ENCODE results near the gene SOX11.
"Not testable (repeated sequence)": the region's sequence is repeated elsewhere in the genome, so short reads cannot be mapped to it uniquely, and the experiment has no call there.

SOX11 gene

DNA sequence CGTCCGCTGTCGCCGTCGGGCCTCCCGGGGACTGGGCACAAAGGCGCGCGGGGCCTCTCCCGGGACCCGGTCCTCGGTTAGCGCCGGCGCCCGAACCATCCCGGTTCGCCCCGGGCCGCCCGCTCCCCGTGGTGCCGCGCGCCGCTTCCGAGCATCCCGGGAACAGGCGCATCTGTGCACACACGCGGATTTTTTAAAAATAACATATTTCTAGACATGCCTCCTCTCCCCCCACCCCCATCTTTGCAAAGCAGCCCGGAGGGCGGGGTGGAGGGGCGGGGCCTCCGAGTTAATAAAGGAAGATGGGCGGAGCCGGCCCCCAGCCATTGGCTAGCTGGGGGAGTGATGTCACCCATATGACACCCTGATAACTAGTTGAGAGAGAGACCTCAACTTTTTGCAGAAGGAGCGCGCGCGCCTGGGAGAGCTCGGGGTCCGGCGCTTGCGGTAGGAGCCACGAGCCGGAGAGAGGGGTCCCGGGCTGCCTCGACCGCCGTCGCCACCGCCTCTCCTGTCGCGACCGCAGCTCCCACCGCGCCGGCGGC is at the start of gene SOX11:
Gene SOX11, plus strand, starts transcription at position 400 of the 545 bp plus-strand sequence. CDS start 338 bp downstream, outside the sequence.
- DNase-seq: peak; percentile 91

DNA sequence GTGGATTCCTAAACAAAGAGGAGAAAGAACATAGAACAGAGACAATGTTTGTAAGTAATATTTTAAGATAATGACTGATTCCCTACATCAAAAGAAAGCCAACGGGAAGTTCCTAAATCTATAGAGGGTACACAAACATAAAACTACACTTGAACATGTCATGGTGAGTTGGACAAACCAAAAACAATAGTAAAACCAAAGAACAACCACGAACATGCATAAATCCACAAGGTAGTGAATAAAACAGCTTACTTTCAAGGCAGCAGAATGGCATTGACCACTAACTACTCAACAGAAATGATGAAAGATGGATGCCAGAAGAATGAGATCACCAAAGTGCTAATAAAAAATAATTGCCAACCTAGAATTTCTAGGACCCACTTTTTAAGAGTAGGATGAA is 39.5 kb upstream of the SOX11 start:
- DNase-seq: not testable (repeated sequence)

DNA sequence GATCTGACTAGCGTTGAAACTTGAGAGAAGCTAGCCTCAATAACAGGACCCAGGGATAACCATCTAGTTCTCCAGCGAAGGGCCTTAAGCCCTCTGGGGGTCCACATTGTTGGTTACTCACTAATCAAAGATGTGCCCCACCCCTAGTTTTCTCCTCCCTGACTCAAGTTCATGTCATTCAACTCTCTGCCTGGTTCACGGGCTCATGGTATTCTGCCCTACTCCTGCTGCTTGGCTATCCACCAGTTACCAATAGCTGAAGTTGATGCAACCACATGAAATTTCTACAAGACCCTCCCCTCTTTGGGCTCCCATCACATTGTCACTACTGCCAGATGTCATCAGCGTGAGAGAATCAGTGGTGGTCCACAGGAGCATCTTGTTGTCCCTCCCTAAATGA is 38.4 kb upstream of the SOX11 start:
- DNase-seq: not testable (repeated sequence)

DNA sequence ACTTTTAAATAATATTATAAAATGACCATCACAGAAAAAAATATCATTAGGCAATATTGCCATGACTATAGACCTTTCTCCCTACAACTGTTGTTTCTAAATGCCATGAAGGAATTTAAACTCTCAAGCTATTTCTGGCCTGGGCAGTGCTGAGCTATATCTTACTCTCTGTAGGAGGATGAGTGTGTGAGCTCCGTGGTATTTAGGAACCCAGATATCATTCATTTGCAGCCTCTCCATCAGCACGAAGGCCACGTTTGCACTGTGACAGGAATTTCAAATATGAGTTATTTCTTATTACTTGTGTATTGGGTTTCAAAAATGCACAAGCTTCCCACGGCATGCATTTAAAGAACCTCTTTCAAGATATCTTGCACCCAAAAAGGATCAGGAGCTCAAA is 35.0 kb upstream of the SOX11 start:
- DNase-seq: no peak

DNA sequence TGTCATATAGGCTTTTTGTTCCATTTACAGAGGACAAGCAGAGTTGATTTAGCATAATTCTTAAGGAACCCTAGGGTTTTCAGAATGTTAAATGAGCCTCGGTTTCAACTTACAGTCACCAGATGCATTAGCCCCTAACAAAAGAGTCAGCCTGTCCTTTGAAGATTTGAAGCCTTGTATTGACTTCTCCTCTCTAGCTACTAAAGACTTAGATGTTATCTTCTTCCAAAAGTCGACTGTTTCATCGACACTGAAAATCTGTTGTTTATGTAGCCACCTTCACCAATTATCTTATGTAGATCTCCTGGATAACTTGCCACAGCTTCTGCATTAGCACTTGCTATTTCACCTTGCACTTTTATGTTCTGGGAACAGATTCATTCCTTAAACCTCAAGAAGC is 31.6 kb upstream of the SOX11 start:
- DNase-seq: no peak

DNA sequence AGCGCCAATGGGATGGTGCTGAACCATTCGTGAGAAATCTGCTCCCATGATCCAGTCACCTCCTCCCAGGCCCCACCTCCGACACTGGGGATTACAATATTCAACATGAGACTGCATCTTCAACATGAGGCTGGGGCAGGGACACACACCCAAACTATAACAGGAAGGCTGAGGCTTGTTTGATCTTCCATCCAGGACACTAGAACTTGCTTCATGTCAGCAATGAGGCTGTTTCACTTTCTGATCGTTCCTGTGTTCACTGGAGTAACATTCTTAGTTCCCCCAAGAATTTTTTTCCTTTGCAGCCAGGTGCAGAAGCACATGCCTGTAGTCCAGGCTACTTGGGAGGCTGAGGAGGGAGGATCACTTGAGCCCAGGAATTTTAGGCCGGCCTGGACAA is 30.8 kb upstream of the SOX11 start:
- DNase-seq: no peak

DNA sequence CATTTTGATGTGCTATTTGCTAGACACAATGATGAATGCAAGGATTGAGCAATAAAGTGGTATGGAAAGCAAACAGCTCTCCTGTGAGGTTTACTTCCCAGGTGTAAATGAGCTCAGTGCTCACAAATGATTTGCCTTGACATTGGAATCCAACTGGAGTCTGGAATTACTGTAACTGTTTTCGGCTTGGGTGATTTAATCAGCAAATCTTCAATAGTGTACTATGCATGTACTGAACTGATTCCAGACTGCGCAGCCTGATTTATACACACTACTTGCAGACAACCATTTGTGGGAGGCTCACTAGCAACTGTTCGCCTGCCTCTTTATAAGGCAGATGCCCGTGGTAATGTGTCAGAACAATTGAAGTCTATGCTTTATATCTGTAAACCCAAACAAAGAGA is 27.9 kb upstream of the SOX11 start:
- DNase-seq: no peak

DNA sequence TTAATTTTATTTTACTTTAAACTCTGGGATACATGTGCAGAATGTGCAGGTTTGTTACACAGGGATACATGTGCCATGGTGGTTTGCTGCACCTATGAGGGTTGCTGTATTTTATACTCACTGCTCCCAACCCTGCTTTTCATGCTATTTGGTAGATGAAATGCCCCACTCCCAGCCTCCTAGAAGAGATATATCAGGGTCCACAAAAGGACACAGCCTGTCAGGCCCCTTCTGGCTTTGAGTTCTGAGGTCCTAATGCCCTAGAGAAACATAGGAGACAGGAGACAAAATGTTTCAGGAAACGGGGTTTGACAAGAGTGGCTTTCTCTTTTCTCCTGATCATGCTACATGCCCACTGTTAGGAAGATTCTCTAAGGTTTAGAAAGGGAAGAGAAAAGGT is 27.1 kb upstream of the SOX11 start:
- DNase-seq: no peak

DNA sequence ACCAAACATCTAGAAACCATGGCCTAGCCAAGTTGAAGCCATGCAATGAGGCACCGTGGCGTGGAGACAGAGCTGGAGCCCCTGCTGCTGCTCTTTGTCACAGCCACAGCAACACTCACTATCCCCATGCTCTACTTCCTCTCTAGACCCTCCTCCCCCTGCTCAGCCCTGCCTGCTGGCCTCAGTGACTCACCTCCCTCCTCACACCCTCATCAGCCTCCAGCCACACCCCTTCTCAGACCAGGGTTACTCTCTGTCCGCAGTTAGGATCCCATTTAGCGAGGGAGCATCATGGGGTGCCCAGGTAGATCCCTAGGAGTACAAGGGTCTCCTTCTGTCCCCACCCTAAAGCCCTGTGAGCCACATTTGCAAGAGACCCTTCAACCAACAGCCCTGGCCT is 25.4 kb upstream of the SOX11 start:
- DNase-seq: no peak

DNA sequence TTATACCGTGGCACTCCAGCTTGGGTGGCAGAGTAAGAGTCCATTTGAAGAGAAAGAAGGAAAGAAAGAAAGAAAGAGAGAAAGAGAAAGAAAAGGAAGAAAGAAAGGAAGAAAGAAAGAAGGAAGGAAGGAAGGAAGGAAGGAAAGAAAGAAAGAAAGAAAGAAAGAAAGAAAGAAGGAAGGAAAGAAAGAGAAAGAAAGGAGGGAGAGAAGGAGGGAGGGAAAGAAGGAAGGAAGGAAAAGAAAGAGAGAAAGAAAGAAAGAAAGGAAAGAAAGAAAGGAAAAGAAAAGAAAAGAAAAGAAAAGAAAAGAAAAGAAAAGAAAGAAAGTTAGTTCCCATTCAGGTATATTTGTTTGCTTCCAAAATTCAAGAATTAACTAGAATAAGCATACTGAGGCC is 24.5 kb upstream of the SOX11 start:
- DNase-seq: not testable (repeated sequence)

DNA sequence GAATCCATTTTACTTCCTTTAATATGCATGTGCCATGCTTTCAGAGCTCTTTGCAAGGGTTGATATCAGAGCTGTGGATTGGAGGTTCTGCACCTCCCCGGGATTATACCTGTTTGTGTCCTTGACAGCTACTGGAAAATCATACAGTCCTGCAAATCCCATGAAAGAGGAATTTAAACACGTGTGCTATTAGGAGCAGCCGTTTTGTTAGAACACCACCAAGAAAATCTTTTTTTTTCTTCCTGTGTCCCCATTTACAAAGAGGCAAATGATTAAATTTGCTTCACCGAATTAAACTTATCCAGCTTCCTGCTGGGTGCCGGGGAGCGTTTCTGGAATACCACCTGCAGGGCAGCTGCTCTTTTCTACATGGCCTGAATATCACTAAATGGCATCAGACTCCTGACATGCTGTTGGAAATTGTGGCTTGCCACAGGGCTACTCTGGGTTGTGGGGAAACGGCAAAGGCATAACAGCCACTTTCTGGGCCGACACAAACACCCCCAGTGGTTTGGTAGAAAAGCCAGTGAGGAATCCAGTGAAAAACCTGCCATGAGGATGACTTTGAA is 23.4 kb upstream of the SOX11 start:
- DNase-seq: no peak

DNA sequence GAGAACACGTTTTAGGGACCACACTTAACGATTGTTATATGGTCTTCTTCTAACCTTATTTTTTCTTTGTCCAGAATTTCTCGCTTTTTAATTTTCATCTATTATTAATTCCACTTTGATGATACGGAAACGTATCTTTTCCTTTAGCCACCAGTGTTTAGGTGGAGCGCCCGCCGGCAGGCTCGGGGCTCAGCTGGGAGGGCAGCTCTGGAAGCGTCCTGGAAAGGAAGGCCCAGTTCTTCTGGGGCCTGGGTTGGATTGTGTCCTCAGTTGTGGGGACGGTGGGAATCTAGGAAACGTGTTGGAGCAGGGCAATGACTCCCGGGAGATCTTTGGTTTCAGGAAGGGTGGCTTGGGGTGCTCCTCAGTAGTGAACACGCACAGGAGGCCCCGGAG is 19.4 kb upstream of the SOX11 start:
- no peak for DNase-seq

DNA sequence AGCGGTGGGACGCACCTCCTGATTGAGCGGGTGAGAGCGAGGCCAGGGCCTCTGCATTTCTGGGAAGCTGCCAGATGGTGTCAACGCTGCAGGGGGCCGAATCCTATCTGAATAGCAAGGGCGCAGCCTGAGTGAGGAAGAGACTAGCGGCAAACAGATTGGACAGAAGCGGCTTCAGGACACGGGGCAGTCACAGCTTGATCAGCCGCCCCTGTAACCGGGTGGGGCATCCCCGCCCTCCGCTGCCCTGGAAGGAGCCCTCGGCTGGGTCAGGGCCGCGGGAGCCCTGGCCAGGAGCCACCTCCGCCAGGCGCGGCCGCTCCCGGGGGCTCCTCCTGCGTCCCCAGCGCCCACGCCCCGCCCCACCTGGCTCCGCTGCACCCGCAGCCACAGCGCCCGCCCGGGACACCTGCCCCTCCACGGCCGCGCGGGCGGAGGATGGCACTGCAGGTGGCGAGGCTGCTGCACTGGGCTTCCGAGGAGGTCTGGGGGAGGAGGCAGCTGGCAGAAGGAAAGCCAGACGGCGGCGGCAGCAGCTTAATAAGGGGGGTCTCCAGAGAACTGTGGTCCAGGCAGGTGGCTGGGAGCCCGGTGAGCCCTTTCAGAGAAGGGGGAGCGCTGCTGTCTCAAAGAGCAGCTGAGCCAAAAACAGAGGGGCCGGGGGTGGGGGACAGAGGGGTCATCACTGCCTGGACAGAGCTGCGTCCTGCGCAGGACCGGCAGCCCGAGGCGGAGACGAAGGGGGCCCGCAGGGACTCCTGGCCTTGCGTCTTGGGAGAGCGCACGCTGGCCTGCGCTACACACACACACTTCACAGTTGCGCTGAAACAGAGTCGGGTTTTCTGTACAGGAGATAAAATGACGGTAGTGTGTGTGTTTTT is 18.8 kb upstream of the SOX11 start:
- no peak for DNase-seq

DNA sequence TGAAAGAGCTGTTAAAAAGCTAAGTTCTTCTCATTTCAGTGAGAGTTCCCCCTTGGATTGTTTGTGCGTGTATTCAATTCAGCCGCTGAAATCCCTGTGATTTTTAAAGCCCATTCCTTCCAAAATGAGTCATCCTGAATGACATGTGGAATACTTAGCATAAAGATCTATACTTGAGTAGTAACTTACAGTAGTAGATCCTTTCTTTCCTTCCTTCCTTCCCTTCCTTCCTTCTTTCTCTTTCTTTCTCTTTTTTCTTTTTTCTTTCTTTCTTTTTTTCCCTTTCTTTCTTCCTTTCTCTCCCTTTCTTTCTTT is 18.2 kb upstream of the SOX11 start:
- no peak for DNase-seq

DNA sequence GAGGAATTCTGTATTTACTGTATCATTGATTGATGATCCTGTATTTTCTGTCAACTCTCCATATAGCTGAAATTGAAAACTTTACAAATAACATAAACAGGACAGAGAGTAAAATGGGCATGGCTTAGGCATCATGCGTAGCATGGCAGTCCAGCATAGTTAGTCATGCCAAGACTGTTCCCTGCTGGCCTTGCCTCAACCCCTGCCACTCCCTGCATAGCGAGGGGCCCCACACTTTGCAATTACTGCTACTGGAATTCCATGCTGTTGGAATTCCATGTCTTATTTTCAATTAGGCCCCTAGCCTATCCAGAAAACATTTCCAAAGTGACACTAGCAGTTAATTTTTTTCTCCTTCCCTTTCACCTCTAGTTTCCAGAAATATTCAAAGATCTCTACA is 15.1 kb upstream of the SOX11 start:
- no peak for DNase-seq

DNA sequence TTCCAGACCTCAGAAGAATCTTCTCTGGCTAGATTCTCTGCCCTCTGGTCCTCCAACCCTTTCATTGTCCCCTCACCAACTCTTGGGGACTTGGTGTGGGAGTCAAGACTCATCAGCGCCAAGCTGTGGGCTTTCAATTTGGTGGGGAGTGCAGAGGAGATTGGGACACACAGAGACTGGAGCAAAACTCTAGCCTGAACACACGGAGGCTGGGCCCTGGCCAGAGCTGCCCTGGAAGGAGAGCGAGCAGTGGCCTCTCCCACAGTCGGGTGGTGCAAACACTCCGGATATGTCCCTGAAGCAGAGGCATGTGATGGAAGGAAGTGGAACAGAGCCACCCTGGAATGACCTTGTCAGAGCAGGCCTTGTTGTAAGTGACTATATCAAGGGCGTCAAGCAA is 8.7 kb upstream of the SOX11 start:
- no peak for DNase-seq

DNA sequence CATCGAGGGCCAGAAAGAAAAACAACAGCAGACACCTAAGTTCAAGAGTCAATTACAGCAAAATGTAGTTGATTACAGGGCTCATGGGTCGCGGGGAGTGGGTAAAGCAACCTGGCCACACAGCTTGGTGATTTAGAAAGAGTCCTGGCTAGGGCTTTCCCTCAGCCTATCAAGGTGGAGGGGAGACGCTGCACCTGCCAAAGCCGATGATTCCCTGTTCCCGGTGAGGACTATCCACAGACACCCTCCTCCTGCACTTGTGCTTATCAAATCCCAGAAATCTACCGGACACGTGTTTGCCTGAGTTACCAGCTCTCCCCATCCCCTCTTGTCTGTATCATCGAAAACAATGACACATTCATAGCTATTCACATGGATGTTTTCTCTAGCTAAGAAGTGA is 7.0 kb upstream of the SOX11 start:
- DNase-seq: no peak

DNA sequence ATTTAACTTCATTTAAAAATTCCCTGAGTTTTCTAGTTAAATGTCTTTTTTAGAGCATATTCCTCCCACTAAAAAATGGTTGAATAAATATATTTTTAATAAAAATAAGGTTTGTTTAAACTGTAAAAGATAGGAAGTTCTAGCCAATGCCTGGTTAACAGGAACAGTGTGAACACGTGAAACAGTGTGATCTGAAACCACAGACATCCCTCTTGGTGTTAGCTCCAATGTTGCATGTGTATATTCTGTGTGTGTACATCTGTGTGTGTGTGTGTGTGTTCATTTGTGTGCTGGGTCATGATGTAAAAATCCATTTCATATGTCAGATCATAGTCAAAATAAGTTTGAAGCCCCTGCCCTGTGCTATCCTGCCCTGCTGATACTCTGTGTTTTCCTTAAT is 6.1 kb upstream of the SOX11 start:
- DNase-seq: no peak

DNA sequence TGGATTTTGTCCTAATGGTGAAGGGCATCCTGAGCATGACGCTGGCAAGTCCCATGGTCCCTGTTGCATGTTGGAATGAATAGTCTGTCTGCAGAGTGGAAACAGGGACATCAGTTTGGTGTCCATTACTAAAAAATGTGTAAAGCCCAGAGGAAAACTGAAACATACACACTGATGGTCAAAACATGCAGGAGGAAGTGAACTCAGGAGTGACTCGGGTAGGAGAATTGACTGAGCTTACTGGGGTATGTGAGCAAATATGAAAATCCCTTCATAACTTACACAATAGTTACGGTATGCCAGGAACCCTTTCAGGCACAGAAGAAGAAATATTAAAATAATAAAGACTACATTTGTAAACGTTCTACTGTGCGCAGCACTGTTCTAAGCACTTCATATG is 5.6 kb upstream of the SOX11 start:
- DNase-seq: no peak

DNA sequence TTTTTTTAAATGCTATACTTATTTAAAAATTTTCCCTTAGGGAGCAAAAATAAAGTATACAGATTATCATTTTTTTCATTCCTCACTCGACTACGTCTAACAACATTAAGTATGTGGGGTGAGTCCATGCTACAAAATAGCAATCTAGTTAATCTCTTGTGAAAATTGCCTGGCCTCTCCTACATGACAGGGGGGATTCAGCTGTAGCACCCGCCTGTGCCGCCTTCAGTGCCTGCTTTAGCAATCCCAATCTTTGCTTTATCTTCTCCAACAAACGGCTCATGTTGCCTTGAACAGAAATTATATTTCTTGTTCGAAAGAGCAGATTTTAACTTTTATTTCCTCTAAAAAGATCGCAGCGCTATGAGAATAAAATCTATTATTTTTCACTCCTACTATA is 2.4 kb upstream of the SOX11 start:
- DNase-seq: no peak

DNA sequence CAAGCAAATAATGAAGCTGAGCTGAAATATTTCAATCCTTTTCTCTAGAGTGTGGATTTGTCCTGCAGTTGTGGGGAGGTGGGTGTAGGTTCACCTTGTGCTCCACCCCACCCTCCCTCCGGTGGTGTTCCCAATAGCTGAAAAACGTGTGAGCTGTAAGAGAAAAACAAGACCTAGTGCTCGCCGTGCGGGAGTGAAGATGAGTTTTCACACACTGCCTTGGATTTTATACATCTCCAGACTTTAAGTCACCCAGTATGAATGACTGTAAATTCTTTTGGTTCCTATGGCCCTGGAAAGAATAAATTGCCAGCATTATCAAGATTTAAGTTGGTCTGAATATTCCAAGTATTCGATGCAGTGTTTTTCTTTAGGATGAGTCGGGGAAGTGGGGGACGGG is 1.9 kb upstream of the SOX11 start:
- DNase-seq: no peak

DNA sequence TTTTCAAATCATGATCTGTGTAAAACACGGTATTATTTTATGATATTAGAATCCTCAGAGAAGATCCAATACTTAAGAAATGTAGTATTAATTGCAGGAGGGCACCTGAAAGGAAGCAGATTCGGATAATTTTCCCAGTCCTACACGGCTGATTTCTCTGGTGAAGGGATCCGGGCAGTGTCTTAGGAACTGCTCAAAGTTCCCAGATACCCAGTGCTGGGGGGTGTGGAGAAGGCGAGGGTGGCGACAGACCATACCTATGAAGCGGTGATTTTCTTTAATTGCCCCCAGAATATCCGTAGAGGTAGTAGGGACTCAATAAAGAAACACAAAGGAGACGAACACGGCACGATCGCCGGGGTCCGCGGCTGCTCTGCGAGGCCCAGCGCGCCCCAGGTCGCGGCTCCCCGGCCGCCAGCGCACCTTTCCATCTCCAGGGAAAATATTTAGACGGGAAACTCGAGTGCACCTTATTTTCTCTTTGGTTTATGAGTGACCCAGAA is 1.4 kb upstream of the SOX11 start:
- no peak for DNase-seq

DNA sequence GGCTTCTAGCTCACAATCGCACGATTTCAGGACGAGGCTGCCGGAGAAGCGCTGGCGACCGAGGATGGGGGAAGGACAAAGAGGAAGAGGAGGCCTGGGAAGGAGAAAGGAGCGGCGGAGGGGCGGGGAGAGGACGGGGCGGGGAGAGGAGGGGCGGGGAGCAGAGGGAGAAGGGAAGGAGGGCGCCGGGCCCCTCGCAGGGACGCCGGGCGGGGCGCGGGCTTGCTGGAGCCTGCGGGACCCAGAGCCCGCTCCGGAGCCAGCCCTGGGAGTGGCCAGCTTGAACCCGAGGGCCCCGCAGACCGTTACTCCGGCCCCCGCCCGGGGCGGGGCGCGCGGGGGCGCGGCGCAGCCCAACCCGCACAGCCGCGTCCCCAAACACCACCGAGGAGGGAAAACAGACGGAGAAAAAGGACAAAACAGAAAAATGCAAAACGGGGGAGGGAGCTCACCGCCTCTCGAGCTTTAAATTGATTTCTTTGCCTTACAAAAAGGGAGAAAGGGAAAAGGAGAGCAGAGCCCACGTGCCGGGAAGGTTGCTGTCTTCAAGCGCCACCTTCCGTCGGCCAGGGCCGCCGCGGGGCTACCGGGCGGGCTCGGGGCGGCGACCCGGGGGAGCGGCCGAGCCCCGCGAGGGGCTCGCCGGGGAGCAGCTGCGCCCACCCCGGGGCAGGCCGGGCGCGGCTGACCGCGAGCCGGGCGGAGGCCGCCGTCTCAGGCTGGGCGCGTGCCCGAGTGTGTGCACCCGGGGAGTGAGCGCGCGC is 781 bp upstream of the SOX11 start:
- DNase-seq: peak; percentile 80
